OCI-LY3 (cell line): ENCODE results near the gene FREY1.

Experiments used
- H2AFZ ChIP-seq: fragments of 200-600, 300-600 bp; shearing (Covaris generic); 2 replicates; pipeline ENCODE4 v1.6.0; 2014; ENCODE audit warnings: antibody characterized with exemption, low read depth, low read length
- H3K27ac ChIP-seq: fragments of 200-600, 300-600 bp; sonication (generic); 2 replicates; pipeline ENCODE4 v1.5.1; 2014; ENCODE audit warnings: mild to moderate bottlenecking, low read length, moderate library complexity, mixed read lengths
- H3K27me3 ChIP-seq: fragments of 200-600, 300-600 bp; sonication (generic); 2 replicates; pipeline ENCODE4 v1.6.1; 2014; ENCODE audit warnings: low read depth, low read length, mixed read lengths
- H3K36me3 ChIP-seq: fragments of 200-600, 300-600 bp; sonication (generic); replicated peaks from 2 replicates; pipeline ENCODE3; 2014; ENCODE audit warnings: low read depth, low read length, mixed read lengths
- H3K4me1 ChIP-seq: fragments of 300-600, 200-600 bp; sonication (generic); 2 replicates; pipeline ENCODE4 v1.6.1; 2014; ENCODE audit warnings: low read length, mixed read lengths
- H3K4me2 ChIP-seq: fragments of 200-600, 300-600 bp; sonication (generic); 2 replicates; pipeline ENCODE4 v1.6.1; 2014; ENCODE audit warnings: low read length, mixed read lengths
- H3K4me3 ChIP-seq: fragments of 300-600, 200-600 bp; sonication (generic); 2 replicates; pipeline ENCODE4 v1.5.1; 2014; ENCODE audit warnings: antibody characterized with exemption, mild to moderate bottlenecking, low read length, moderate library complexity
- H3K79me2 ChIP-seq: fragments of 300-600, 200-600 bp; shearing (Covaris generic); 2 replicates; pipeline ENCODE4 v1.6.1; 2014; ENCODE audit warnings: mild to moderate bottlenecking, low read length, mixed read lengths
- H3K9ac ChIP-seq: fragments of 300-600, 200-600 bp; shearing (Covaris generic); 2 replicates; pipeline ENCODE4 v1.6.0; 2014; ENCODE audit warnings: mild to moderate bottlenecking, low read length, moderate library complexity
- H3K9me3 ChIP-seq: fragments of 200-600, 300-600 bp; shearing (Covaris generic); 2 replicates; pipeline ENCODE4 v1.6.1; 2014; ENCODE audit warnings: low read length, mixed read lengths; ENCODE audit not compliant: insufficient read depth
- H4K20me1 ChIP-seq: fragments of 200-600, 300-600 bp; sonication (generic); 2 replicates; pipeline ENCODE4 v1.6.1; 2016; ENCODE audit warnings: low read length, mixed read lengths; ENCODE audit not compliant: insufficient read depth
- CTCF ChIP-seq: fragments of 200-600, 300-600 bp; sonication (generic); IDR thresholded peaks from 2 replicates; pipeline ENCODE4 v1.5.1; 2014; ENCODE audit warnings: antibody characterized with exemption, low read length, low read depth
- EZH2phosphoT487 ChIP-seq: fragments of 200-600 bp; shearing (Covaris generic); IDR thresholded peaks from 2 replicates; pipeline ENCODE4 v1.6.1; 2018; ENCODE audit warnings: antibody characterized with exemption, mixed run types, low read depth

The FREY1 gene

DNA sequence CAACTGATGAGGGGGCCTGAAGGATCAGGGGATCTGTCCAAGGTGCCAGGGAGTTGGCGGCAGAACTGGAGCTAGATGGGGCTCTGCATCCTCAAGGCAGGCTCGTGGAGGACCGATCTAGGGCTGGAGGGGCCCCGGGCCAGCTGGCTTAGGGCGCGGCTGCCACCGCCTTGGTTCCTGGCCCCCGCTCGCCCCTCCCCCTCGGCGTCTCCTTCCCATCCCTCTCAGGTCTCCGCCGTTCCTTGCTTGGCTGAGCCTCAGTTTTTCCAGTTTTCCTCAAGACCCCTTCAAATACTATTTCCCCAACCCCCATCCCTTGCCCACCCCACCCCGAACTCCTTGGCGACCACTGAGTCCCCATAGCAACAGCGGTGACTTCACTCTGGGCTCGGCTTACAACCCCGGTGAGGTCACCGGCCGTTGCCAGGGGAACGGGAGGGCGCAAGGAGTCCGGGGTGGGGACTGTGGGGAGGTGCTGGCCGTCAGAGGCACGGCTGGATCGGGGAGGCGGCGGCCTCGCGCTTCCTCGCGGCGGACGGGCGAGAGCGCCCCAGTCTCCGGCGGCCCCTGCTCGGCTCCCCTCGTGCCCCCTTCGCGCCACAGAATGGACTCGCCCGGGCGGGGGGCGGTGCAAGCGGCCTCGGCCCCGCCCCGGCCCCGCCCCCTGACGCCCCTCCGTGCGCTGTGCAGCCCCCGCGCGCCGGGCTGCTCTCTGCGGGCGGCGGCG is 7.5 kb downstream of the FREY1 start:
- Histone ChIP-seq H3K9ac (no peak overlapping the region), H4K20me1 (no peaks in the 10 kb centered on the region), H3K27ac (no peak overlapping the region), H3K4me1 (no peaks in the 10 kb centered on the region), H3K36me3 (no peaks in the 10 kb centered on the region), H3K79me2 (no peaks in the 10 kb centered on the region), H3K9me3 (no peaks in the 10 kb centered on the region), H3K4me2 (no peak overlapping the region), H2AFZ (no peak overlapping the region), H3K27me3 (no peaks in the 10 kb centered on the region), H3K4me3 (no peak overlapping the region)
- TF ChIP-seq CTCF (no peak), EZH2phosphoT487 (no peak)

DNA sequence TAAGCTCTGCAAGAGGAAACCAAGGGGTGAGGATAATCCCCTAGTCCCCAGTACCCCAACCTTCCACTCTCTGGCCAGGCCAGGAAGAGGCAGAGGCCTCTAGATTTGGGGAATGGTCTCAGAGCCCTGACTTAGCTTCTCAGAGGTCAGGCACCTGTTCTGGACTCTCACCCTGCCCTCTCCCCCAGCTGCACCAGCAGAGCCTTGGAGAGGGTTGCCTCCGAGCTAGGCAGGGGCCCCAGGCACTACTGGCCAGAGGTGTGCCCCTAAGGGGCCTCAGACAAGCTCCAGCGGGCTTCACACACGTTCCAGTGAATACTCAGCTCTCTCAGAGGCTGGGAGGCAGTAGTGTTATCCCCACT is 8.0 kb downstream of the FREY1 start:
- Histone ChIP-seq H3K27me3 (no peaks in the 10 kb centered on the region), H3K9me3 (no peaks in the 10 kb centered on the region), H3K36me3 (no peaks in the 10 kb centered on the region), H2AFZ (no peak overlapping the region), H3K4me1 (no peaks in the 10 kb centered on the region), H3K4me2 (no peak overlapping the region), H3K27ac (no peak overlapping the region), H3K4me3 (no peak overlapping the region), H3K79me2 (no peaks in the 10 kb centered on the region), H3K9ac (no peak overlapping the region), H4K20me1 (no peaks in the 10 kb centered on the region)
- TF ChIP-seq EZH2phosphoT487 (no peak), CTCF (no peak)

DNA sequence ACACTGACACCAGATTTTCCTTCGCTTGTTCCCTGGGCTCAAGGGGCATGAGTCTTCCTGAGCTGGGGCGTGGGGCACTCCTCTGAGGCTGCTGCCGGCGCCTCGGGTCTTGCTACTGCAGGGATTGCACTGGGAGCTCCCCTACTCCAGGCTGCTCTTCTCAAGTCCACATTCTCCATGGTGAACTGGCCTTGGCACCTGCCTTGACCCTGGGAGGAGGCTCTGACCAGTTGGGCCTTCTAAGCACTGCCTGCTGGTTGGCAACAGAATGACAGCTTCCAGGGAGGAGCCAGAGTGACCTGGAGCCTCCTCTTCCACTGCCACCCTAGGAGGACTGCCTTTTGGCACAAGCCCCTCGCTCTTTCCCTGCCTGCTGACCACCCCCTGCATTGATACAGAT is 9.5 kb downstream of the FREY1 start:
- Histone ChIP-seq H3K79me2 (no peaks in the 10 kb centered on the region), H4K20me1 (no peaks in the 10 kb centered on the region), H3K4me3 (no peak overlapping the region), H3K27ac (no peak overlapping the region), H3K4me1 (no peaks in the 10 kb centered on the region), H3K4me2 (no peak overlapping the region), H3K36me3 (no peaks in the 10 kb centered on the region), H2AFZ (no peak overlapping the region), H3K9ac (no peak overlapping the region), H3K9me3 (no peaks in the 10 kb centered on the region), H3K27me3 (no peaks in the 10 kb centered on the region)
- no peak for TF ChIP-seq EZH2phosphoT487

GRCh38 chr11:45896422-45896984 is 10.6 kb downstream of the FREY1 start:
- Histone ChIP-seq H3K4me2 (no peak overlapping the region), H3K27me3 (no peaks in the 10 kb centered on the region), H3K9me3 (no peaks in the 10 kb centered on the region), H3K36me3 (no peaks in the 10 kb centered on the region), H3K4me1 (no peaks in the 10 kb centered on the region), H3K27ac (no peak overlapping the region), H3K4me3 (no peak overlapping the region), H3K79me2 (no peaks in the 10 kb centered on the region), H2AFZ (no peak overlapping the region), H3K9ac (no peak overlapping the region), H4K20me1 (no peaks in the 10 kb centered on the region)
- TF ChIP-seq CTCF, result no peak
- no peak for TF ChIP-seq EZH2phosphoT487
